K562 (cell line): ENCODE measurements around the gene APBB2. TPM values are rescaled to one million over a fixed set of nuclear protein-coding genes. Genes with fewer than 3 reads are reported as not detected.

ENCODE experiments used
- ATAC-seq: fragments of 200-7000 bp; cut with Tn5 transposase; 3 replicates; pipeline ENCODE4 v1.9.1; 2020; ENCODE audit warnings: moderate library complexity
- BruUV-seq: library from RNA; stranded (reverse); fragments of 400-500 nt; replicated peaks from 2 replicates; lab custom pipeline; 2021; lab: Mats Ljungman, UMichigan
- CTCF ChIA-PET: fragments of 300-600 bp; formaldehyde crosslinking; extraction: SDS; loops from one replicate; lab custom pipeline; 2021; ENCODE audit warnings: low intra/inter-chr PET ratio; lab: Yijun Ruan, JAX
- POLR2A ChIA-PET: fragments of 300-600, 350-650 bp; sonication (Branson Sonifier 250); formaldehyde crosslinking; extraction: SDS; loops from one replicate; lab custom pipeline; 2021; ENCODE audit warnings: antibody characterized with exemption, inconsistent platforms; lab: Yijun Ruan, JAX
- DNase-seq, 4 experiments: peaks; one replicate each; pipeline versions ENCODE4 v3.0.0 to v3.0.0-alpha.2; 2011 to 2018; ENCODE audit warnings: low spot score in 3 of 4, mixed read lengths in 3 of 4; ENCODE audit errors: extremely low read depth in 1 of 4
- FAIRE-seq: peaks from 2 replicates; lab custom pipeline; 2011; peaks lifted over from hg19 to GRCh38; lab: Jason Lieb, UNC
- H2AFZ ChIP-seq: 2 replicates; pipeline ENCODE4 v1.6.0; 2011; ENCODE audit warnings: low read depth, low read length, control low read depth, inconsistent platforms
- H3K27ac ChIP-seq: fragments of 200-600 bp; 3 replicates; pipeline ENCODE4 v1.8.0; 2011; ENCODE audit warnings: low read depth, mild to moderate bottlenecking, control low read depth, inconsistent platforms, low read length, moderate library complexity, mixed read lengths; ENCODE audit errors: extremely low read depth
- H3K27me3 ChIP-seq, 2 experiments: fragments of 300-600 bp in 1 of 2; 2 replicates in 1 of 2; 3 replicates in 1 of 2; pipeline versions ENCODE4 v1.6.0 to v1.8.0; 2011; ENCODE audit warnings: inconsistent platforms in 2 of 2, low read length in 2 of 2, mild to moderate bottlenecking in 1 of 2, mixed read lengths in 1 of 2, moderate library complexity in 1 of 2; ENCODE audit not compliant: control insufficient read depth in 2 of 2, insufficient read depth in 2 of 2
- H3K36me3 ChIP-seq: fragments of 300-600 bp; 3 replicates; pipeline ENCODE4 v1.8.0; 2011; ENCODE audit warnings: mild to moderate bottlenecking, low read length, inconsistent platforms; ENCODE audit not compliant: control insufficient read depth, insufficient read depth
- H3K4me1 ChIP-seq, 2 experiments: fragments of 200-600 bp in 1 of 2; replicated peaks in 1 of 2; 2 replicates in 1 of 2; 3 replicates in 1 of 2; pipeline versions ENCODE4 v1.5.1 to v1.8.0; 2011; ENCODE audit warnings: inconsistent platforms in 2 of 2, low read length in 2 of 2, mild to moderate bottlenecking in 1 of 2, mixed read lengths in 1 of 2, moderate library complexity in 1 of 2; ENCODE audit not compliant: control insufficient read depth in 2 of 2, insufficient read depth in 2 of 2
- H3K4me2 ChIP-seq: 2 replicates; pipeline ENCODE4 v1.6.1; 2011; ENCODE audit warnings: low read length, control low read depth, inconsistent platforms, mixed read lengths; ENCODE audit not compliant: insufficient read depth
- H3K4me3 ChIP-seq: fragments of 200-600 bp; sonication (generic), shearing (Covaris generic); 2 replicates; pipeline ENCODE4 v1.5.1; 2016; ENCODE audit warnings: control low read depth, inconsistent platforms
- H3K79me2 ChIP-seq: fragments of 200-600 bp; 3 replicates; pipeline ENCODE4 v1.8.0; 2011; ENCODE audit warnings: low read length, inconsistent platforms; ENCODE audit not compliant: control insufficient read depth, insufficient read depth
- H3K9ac ChIP-seq, 2 experiments: 2 replicates each; pipeline versions ENCODE4 v1.6.0 to v1.6.1; 2011; ENCODE audit warnings: low read depth in 2 of 2, low read length in 2 of 2, control low read depth in 1 of 2, inconsistent platforms in 1 of 2, mild to moderate bottlenecking in 1 of 2, mixed read lengths in 1 of 2; ENCODE audit not compliant: insufficient read depth in 1 of 2
- H3K9me1 ChIP-seq: one replicate; pipeline ENCODE4 v1.6.0; 2011; ENCODE audit warnings: inconsistent platforms, mild to moderate bottlenecking, low read length, moderate library complexity; ENCODE audit not compliant: control insufficient read depth, insufficient read depth
- H3K9me3 ChIP-seq: replicated peaks from 2 replicates; pipeline ENCODE4 v1.5.1; 2011; ENCODE audit warnings: low read depth, low read length, inconsistent platforms; ENCODE audit not compliant: control insufficient read depth, insufficient read depth
- H4K20me1 ChIP-seq: replicated peaks from 2 replicates; pipeline ENCODE4 v1.6.1; 2011; ENCODE audit warnings: low read length, inconsistent platforms, mixed read lengths; ENCODE audit not compliant: control insufficient read depth, insufficient read depth
- BRD4 ChIP-seq: fragments of 200-600 bp; sonication (generic); IDR thresholded peaks from 2 replicates; pipeline ENCODE4 v1.6.1; 2017; ENCODE audit warnings: inconsistent platforms
- HDAC6 ChIP-seq: IDR thresholded peaks from 2 replicates; pipeline ENCODE4 v1.6.1; 2012; ENCODE audit warnings: low read depth, mild to moderate bottlenecking, control low read depth, inconsistent platforms, low read length, moderate library complexity
- HNRNPH1 ChIP-seq: fragments of 200-400 bp; formaldehyde crosslinking; optimal IDR thresholded peaks from 2 replicates; pipeline ENCODE3; 2017; ENCODE audit warnings: low read depth, mild to moderate bottlenecking, low read length, moderate library complexity
- KHSRP ChIP-seq: fragments of 450-650 bp; IDR thresholded peaks from 2 replicates; pipeline ENCODE4 v1.6.1; 2017
- ZNF384 ChIP-seq: IDR thresholded peaks from 2 replicates; pipeline ENCODE4 v1.6.1; 2012; ENCODE audit warnings: low read depth, low read length, improper control_type of control experiment
- WGBS: fragments of 100-300 bp; shearing (Covaris generic); methylation state at CpG from one replicate; pipeline ENCODE4 v1.1.6; 2016; ENCODE audit warnings: low coverage, mixed read lengths; ENCODE audit not compliant: insufficient coverage; ENCODE audit errors: missing lambda C conversion rate; 5-methylcytosine and 5-hydroxymethylcytosine counted together
- in situ Hi-C: fragments of 300-500 bp; cut with MboI; formaldehyde crosslinking; loops from 4 replicates; pipeline ENCODE4 v1.15.0; 2018; ENCODE audit warnings: inconsistent platforms, mixed read lengths
- intact Hi-C: fragments of 100-400 bp; cut with micrococcal nuclease; formaldehyde crosslinking; loops from 2 replicates; pipeline ENCODE4 v1.14.2; 2022
- polyA plus RNA-seq, 8 experiments: library from polyadenylated mRNA; depleted of rRNA in 4 of 8; stranded (reverse) in 5 of 8; unstranded in 3 of 8; fragments of >200 nt; fragmentation: Nextera tagmentation in 2 of 8; fragmentation: Illumina TruSeq in 1 of 8; extraction: Ambion mirVana in 2 of 8; extraction: Trizol in 1 of 8; gene quantifications; 2 replicates each; pipeline versions ENCODE4 v1.2.1 to v1.2.3, GENCODE V29; 2011 to 2014; ENCODE audit warnings: inconsistent platforms in 1 of 8, missing spikeins in 1 of 8
- total RNA-seq, 7 experiments: library from RNA; depleted of rRNA in 6 of 7; stranded (reverse); fragments of >200 nt in 6 of 7; fragmentation: Illumina TruSeq in 2 of 7; extraction: Trizol in 2 of 7; gene quantifications; 2 replicates each; pipeline versions ENCODE4 v1.2.1 to v1.2.3, GENCODE V29; 2011 to 2021; ENCODE audit warnings: low replicate concordance in 1 of 7
- TF ChIP-seq, protein P1 (sequence below): fragments of 250-450 bp; sonication (Bioruptor Pico); IDR thresholded peaks from 2 replicates; pipeline ENCODE4 v1.4.0; 2020
- TF ChIP-seq, protein P2 (sequence below): fragments of 250-450 bp; sonication (Bioruptor Pico); IDR thresholded peaks from 2 replicates; pipeline ENCODE4 v1.4.0; 2020
- TF ChIP-seq, protein P3 (sequence below): IDR thresholded peaks from 2 replicates; pipeline ENCODE4 v1.6.1; 2016; ENCODE audit warnings: missing genetic modification characterization, missing compliant biosample characterization

Gene APBB2
- total and polyA plus RNA-seq, 9 of the 15 experiments (the other 6 are each of a cell fraction or from before 2014, with no cell fraction given) = 0.08 to 2.1 (median 1.4) TPM

DNA sequence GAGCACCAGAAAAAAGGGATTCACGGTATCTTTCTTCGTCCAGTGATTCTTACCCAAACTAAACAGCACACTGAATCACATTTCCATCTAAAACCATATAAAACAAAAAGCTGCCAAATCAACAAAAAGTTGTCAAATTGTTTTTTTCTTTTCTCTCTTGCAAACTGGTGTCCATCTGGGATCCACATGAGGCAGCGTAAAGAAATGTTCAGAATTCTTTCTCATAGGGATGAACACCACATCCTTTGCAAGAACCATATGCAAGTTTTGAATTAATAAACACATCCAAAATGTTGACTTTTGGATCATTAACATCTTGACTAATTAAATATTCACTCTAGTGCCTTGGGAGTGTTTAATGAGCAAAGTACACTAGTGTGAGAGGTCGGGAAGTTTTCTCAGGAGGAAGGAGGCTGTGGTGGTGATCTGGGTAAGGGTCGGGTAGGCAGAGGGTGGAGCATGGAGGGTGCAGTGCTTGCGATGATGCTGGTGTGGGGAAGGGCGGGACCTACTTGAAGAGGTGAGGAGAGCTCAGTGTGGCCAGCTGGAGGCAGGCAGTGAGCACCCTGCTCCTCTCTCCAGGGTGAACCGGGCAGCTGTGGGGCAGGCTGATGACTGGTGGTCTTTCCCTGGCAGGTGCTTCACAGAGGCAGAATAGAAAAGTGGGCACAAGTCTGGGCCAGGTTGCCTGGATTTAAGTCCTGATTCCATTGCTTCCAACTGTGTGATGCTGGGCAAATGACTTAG, 391.7 kb downstream of the APBB2 start:
- no peaks in the 10 kb centered on the region for H3K9me1 ChIP-seq
- no peak overlapping the region for H3K4me2 ChIP-seq
- H2AFZ ChIP-seq = no peak overlapping the region
- CTCF ChIA-PET = no interaction called here
- ATAC-seq (no peak), FAIRE-seq (no peak), DNase-seq (no peak)
- 2% methylated on average over 7 of the region's 8 CpGs for WGBS
- peaks cover 18 to 44% of the 10 kb centered on the region in 2 experiments; a peak in 4 of 5 replicates for H3K27me3 ChIP-seq
- TF ChIP-seq, protein P1, sequence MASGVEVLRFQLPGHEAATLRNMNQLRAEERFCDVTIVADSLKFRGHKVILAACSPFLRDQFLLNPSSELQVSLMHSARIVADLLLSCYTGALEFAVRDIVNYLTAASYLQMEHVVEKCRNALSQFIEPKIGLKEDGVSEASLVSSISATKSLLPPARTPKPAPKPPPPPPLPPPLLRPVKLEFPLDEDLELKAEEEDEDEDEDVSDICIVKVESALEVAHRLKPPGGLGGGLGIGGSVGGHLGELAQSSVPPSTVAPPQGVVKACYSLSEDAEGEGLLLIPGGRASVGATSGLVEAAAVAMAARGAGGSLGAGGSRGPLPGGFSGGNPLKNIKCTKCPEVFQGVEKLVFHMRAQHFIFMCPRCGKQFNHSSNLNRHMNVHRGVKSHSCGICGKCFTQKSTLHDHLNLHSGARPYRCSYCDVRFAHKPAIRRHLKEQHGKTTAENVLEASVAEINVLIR (CRISPR knock-in tag) = no peak
- no peak for TF ChIP-seq ZNF384
- TF ChIP-seq, protein P2, sequence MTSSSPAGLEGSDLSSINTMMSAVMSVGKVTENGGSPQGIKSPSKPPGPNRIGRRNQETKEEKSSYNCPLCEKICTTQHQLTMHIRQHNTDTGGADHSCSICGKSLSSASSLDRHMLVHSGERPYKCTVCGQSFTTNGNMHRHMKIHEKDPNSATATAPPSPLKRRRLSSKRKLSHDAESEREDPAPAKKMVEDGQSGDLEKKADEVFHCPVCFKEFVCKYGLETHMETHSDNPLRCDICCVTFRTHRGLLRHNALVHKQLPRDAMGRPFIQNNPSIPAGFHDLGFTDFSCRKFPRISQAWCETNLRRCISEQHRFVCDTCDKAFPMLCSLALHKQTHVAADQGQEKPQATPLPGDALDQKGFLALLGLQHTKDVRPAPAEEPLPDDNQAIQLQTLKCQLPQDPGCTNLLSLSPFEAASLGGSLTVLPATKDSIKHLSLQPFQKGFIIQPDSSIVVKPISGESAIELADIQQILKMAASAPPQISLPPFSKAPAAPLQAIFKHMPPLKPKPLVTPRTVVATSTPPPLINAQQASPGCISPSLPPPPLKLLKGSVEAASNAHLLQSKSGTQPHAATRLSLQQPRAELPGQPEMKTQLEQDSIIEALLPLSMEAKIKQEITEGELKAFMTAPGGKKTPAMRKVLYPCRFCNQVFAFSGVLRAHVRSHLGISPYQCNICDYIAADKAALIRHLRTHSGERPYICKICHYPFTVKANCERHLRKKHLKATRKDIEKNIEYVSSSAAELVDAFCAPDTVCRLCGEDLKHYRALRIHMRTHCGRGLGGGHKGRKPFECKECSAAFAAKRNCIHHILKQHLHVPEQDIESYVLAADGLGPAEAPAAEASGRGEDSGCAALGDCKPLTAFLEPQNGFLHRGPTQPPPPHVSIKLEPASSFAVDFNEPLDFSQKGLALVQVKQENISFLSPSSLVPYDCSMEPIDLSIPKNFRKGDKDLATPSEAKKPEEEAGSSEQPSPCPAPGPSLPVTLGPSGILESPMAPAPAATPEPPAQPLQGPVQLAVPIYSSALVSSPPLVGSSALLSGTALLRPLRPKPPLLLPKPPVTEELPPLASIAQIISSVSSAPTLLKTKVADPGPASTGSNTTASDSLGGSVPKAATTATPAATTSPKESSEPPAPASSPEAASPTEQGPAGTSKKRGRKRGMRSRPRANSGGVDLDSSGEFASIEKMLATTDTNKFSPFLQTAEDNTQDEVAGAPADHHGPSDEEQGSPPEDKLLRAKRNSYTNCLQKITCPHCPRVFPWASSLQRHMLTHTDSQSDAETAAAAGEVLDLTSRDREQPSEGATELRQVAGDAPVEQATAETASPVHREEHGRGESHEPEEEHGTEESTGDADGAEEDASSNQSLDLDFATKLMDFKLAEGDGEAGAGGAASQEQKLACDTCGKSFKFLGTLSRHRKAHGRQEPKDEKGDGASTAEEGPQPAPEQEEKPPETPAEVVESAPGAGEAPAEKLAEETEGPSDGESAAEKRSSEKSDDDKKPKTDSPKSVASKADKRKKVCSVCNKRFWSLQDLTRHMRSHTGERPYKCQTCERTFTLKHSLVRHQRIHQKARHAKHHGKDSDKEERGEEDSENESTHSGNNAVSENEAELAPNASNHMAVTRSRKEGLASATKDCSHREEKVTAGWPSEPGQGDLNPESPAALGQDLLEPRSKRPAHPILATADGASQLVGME (CRISPR knock-in tag) = no peak
- no peak for TF ChIP-seq KHSRP
- no peak for TF ChIP-seq BRD4
- TF ChIP-seq, protein P3, sequence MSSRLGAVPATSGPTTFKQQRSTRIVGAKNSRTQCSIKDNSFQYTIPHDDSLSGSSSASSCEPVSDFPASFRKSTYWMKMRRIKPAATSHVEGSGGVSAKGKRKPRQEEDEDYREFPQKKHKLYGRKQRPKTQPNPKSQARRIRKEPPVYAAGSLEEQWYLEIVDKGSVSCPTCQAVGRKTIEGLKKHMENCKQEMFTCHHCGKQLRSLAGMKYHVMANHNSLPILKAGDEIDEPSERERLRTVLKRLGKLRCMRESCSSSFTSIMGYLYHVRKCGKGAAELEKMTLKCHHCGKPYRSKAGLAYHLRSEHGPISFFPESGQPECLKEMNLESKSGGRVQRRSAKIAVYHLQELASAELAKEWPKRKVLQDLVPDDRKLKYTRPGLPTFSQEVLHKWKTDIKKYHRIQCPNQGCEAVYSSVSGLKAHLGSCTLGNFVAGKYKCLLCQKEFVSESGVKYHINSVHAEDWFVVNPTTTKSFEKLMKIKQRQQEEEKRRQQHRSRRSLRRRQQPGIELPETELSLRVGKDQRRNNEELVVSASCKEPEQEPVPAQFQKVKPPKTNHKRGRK = no peak
- TF ChIP-seq HDAC6 = no peak
- TF ChIP-seq HNRNPH1 = no peak
- no peak overlapping the region for H3K9ac ChIP-seq
- H3K4me3 ChIP-seq = no peak overlapping the region
- no TSS peak for BruUV-seq
- H3K27ac ChIP-seq = no peak overlapping the region; the same call in 2 of the 3 replicates
- POLR2A ChIA-PET = no interaction called here
- H4K20me1 ChIP-seq = no peaks in the 10 kb centered on the region
- H3K79me2 ChIP-seq = no peaks in the 10 kb centered on the region
- in situ Hi-C loops (no loop called here), intact Hi-C loops (no loop called here)
- no peaks in the 10 kb centered on the region for H3K9me3 ChIP-seq
- no peaks in the 10 kb centered on the region for H3K4me1 ChIP-seq
- no peaks in the 10 kb centered on the region for H3K36me3 ChIP-seq
